Measurements from ENCODE around the gene AVPR1B.

Gene AVPR1B

GRCh38 chr1:206121269-206121668 is 4.1 kb upstream of the AVPR1B start:
- H3K4me3 ChIP-seq (ENCODE audit: low read length) = no peak overlapping the region
- no peak for TF ChIP-seq CTCF (conservative IDR thresholded peaks at IDR 0.05; ENCODE audit: low read length)
- DNase-seq (ENCODE audit: low read depth) = no peak

- no peak for TF ChIP-seq CTCF (conservative IDR thresholded peaks at IDR 0.05; ENCODE audit: low read length)
- no peak for DNase-seq (ENCODE audit: low read depth)
- H3K4me3 ChIP-seq (ENCODE audit: low read length) = no peak overlapping the region
Observed at GRCh38 chr1:206120406-206120805, 3.2 kb upstream of the AVPR1B start.

GRCh38 chr1:206116873-206117150 is 376 bp downstream of the AVPR1B start:
- TF ChIP-seq CTCF (conservative IDR thresholded peaks at IDR 0.05; ENCODE audit: low read length) = no peak
- peak overlapping the region; percentile 27; the same call in 1 of the 2 replicates for H3K4me3 ChIP-seq (ENCODE audit: low read length)
- DNase-seq (ENCODE audit: low read depth) = no peak

- TF ChIP-seq CTCF (conservative IDR thresholded peaks at IDR 0.05; ENCODE audit: low read length) = no peak
- no peak overlapping the region for H3K4me3 ChIP-seq (ENCODE audit: low read length)
- DNase-seq (ENCODE audit: low read depth) = no peak
Observed at GRCh38 chr1:206116191-206116872, 856 bp downstream of the AVPR1B start.

- no peak for TF ChIP-seq CTCF (conservative IDR thresholded peaks at IDR 0.05; ENCODE audit: low read length)
- no peak for DNase-seq (ENCODE audit: low read depth)
- no peak overlapping the region for H3K4me3 ChIP-seq (ENCODE audit: low read length)
Observed at GRCh38 chr1:206115791-206116190, 1.4 kb downstream of the AVPR1B start.

- DNase-seq (ENCODE audit: low read depth) = no peak
- no peak overlapping the region for H3K4me3 ChIP-seq (ENCODE audit: low read length)
- no peak for TF ChIP-seq CTCF (conservative IDR thresholded peaks at IDR 0.05; ENCODE audit: low read length)
Observed at GRCh38 chr1:206114692-206115640, 2.2 kb downstream of the AVPR1B start.
